Motor neuron (in vitro differentiated cells): ENCODE measurements around the gene RUFY1. TPM values are rescaled to one million over a fixed set of nuclear protein-coding genes. Genes with fewer than 3 reads are reported as not detected.

Experiments used
- ATAC-seq, 8 experiments: fragments of 200-7000 bp; cut with Tn5 transposase; replicated peaks in 6 of 8; 2 replicates each; pipeline ENCODE4 v1.8.0; 2021; ENCODE audit warnings: mild to moderate bottlenecking in 8 of 8, moderate library complexity in 8 of 8
- H3K27ac ChIP-seq, 2 donors: fragments of 250-450 bp; sonication (Bioruptor Pico); 2 replicates each; pipeline ENCODE4 v1.9.0; 2021; ENCODE audit warnings: antibody characterized with exemption in 2 of 2, mild to moderate bottlenecking in 2 of 2, moderate library complexity in 1 of 2
- H3K4me1 ChIP-seq, 2 donors: fragments of 250-450 bp; sonication (Bioruptor Pico); replicated peaks in 1 of 2; 2 replicates each; pipeline ENCODE4 v1.6.1; 2021; ENCODE audit warnings: antibody characterized with exemption in 2 of 2, mild to moderate bottlenecking in 2 of 2, moderate library complexity in 1 of 2
- H3K4me3 ChIP-seq, 5 donors: fragments of 250-450 bp; sonication (Bioruptor Pico); 2 replicates each; pipeline ENCODE4 v1.9.0; 2021; ENCODE audit warnings: antibody characterized with exemption in 5 of 5, mild to moderate bottlenecking in 5 of 5, moderate library complexity in 4 of 5
- WGBS, 10 experiments: fragments of 450-650 bp; shearing (Covaris generic); methylation state at CpG; one replicate each; pipeline ENCODE4 v1.0.0; 2022; 5-methylcytosine and 5-hydroxymethylcytosine counted together
- in situ Hi-C, 9 experiments: fragments of 400-800 bp; cut with MboI; loops; one replicate each; pipeline ENCODE4 v1.15.0; 2021; ENCODE audit warnings: low sequenced_read_pairs in 9 of 9, low pct_unique_long_range_greater_than_20kb in 2 of 9; ENCODE audit not compliant: unreplicated experiment in 9 of 9
- total RNA-seq, 8 experiments: library from RNA; unstranded; fragments of 300-600 nt; gene quantifications; 2 replicates each; pipeline versions ENCODE4 v1.2.3 to v1.2.4, GENCODE V29; 2022

The RUFY1 gene
- total RNA-seq, 8 experiments from 2014 or later: 19.2 to 59.7 (median 30.5) TPM

GRCh38 chr5:179599566-179599965 is 49.2 kb downstream of the RUFY1 start:
- H3K4me1 ChIP-seq: no peaks in the 10 kb centered on the region
- 80 to 93% (median 85%) methylated on average over 3 to 5 of the region's 16 CpGs; no CpG with 5 or more reads in 6 of the 10 experiments for WGBS, 10 experiments
- no peak for ATAC-seq
- in situ Hi-C loops: no loop called here
- H3K4me3 ChIP-seq: no peak overlapping the region
- no peak overlapping the region for H3K27ac ChIP-seq

DNA sequence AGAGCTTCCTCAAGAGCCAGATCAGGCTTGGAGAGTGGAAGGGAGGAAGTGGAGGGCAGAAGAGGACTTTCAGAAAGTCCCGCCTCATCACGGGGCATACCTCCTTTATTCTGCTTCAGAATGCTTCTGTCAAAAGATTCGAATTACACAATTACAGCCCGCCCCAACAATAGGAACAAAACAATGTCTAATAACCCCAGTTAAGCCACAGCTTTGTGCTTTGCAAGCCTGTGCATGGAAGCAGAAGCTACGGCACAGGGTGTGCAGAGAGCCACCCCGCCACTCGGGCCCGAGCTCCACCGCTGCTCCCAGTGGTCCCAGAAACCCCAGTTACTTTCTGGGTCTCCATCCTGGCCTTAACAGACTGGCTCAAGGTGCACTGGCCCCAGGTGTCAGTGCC is 49.6 kb downstream of the RUFY1 start:
- ATAC-seq: no peak
- no peak overlapping the region for H3K27ac ChIP-seq
- 55 to 100% (median 84%) methylated on average over 2 to 4 of the region's 9 CpGs; no CpG with 5 or more reads in 3 of the 10 experiments for whole genome bisulfite sequencing, 10 experiments
- no peaks in the 10 kb centered on the region for H3K4me1 ChIP-seq
- H3K4me3 ChIP-seq: no peak overlapping the region
- in situ Hi-C loops: no loop called here

DNA sequence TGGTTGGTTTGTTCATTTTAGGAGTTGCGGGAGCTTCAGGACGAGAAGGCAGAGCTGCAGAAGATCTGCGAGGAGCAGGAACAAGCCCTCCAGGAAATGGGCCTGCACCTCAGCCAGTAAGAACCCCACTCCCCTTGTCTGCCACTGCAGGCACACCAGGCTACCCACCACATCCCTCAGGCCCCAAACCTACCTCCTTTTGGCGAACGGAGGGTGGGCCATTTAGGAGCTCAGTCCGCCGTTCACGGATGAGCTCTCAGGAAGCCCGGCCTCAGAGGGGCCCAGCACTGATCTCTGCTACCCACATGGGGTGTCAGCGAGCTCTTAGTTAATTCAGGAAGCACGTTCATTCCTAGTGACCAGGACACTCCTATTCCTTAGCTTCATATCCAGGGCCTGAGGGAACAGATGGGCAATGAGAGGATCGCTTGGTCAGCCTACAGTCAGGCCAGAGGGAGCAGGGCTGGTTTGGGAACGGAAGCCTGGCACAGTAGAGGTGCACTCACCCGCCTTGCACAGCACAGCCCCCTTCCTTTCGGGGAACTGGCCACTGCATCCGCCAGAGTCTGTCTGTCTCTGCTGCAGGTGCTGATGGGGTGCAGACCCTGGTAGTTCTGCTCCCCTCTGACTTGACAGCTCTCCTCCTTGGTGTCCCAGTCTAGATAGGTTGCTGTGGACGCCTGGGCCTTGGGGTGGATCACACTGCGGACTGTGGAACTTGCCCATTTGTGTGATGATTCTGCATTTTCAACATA is 51.7 kb downstream of the RUFY1 start:
- Histone ChIP-seq H3K4me1 (no peaks in the 10 kb centered on the region), H3K4me3 (no peak overlapping the region), H3K27ac (no peak overlapping the region)
- in situ Hi-C loops: no loop called here
- WGBS, 10 experiments: 75 to 100% (median 95%) methylated on average over 1 to 7 of the region's 18 CpGs; no CpG with 5 or more reads in 3 of the 10 experiments
- ATAC-seq: no peak

DNA sequence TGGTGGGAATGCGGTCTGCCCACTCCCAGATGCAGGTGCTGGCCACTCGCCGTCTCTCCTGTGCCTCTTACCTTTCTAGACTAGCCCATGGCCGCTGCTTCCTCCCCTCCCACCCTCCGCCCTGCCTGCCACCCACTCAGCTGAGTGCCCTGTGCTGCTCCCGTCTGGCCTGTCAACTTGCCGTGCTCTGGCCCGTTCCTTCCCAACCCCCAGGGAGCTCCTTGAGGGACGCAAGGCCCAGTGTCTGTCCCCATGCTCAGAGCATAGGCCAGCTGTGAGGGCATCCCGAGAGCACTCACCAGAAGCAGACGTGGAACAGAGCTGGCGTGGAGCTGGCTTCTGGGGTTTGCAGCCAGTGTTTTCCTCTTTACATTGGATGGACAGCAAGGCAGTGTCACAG is 53.0 kb downstream of the RUFY1 start:
- 80% methylated on average over 1 of the region's 12 CpGs; no CpG with 5 or more reads in 9 of the 10 experiments for WGBS, 10 experiments
- H3K27ac ChIP-seq: no peak overlapping the region
- in situ Hi-C loops: no loop called here
- no peak overlapping the region for H3K4me3 ChIP-seq
- no peaks in the 10 kb centered on the region for H3K4me1 ChIP-seq
- ATAC-seq: no peak

DNA sequence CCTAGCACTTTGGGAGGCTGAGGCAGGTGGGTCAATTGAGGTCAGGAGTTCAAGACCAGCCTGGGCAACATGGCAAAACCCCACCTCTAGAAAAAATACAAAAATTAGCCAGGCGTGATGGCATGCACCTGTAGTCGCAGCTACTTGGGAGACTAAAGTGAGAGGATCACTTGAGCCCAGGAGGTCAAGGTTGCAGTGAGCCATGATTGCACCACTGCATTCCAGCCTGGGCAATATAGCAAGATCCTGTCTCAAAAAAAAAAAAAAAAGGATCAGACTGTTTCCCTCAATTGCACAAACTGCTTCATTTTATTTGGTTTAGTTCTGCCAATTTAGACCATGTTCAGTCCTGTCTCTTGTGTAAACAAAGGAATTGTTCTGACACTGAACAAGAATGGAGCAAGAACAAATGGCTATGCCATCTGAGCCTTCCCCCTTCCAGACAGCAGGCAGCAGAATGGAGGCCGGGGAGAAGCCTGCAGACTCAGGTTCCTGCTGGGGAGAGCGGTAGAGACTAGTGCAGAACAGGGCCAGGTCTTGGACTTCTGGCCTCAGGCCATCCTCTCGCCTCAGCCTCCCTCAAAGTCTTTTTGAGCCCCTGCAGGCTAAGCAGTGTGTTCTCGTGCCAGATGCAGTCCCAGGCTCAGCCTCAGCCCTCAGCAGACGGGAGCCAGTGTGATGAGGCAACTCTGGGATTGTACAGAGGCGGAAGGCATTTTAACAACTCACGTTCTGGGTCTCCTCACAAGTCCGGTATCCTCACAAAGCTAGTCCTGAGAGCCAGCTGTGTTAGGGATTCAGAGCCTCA is 54.9 kb downstream of the RUFY1 start:
- H3K27ac ChIP-seq: no peak overlapping the region
- ATAC-seq: no peak
- H3K4me1 ChIP-seq: no peaks in the 10 kb centered on the region

GRCh38 chr5:179606071-179606909 is 55.9 kb downstream of the RUFY1 start:
- no peaks in the 10 kb centered on the region for H3K4me1 ChIP-seq

More for the DNA sequence above, 54.9 kb downstream of the RUFY1 start:
- in situ Hi-C loops: no loop called here
- WGBS, 10 experiments: 37 to 96% (median 81%) methylated on average over 2 to 8 of the region's 10 CpGs; no CpG with 5 or more reads in 4 of the 10 experiments
- no peak overlapping the region for H3K4me3 ChIP-seq

DNA sequence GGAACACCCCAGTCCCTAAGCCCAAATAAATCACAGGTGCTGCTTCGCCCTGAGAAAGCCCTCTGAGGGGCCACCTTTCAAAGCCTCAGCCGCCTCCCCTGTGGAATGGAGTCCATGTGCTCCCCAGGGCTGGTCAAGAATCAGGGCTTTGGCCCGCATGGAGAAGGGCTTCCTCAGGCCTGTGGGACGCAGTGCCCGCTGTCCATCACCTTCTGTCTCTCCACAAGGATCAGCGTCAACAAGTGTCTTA is 56.5 kb downstream of the RUFY1 start:
- no peaks in the 10 kb centered on the region for H3K4me1 ChIP-seq
- H3K27ac ChIP-seq: no peak overlapping the region
- no peak overlapping the region for H3K4me3 ChIP-seq
- in situ Hi-C loops: no loop called here
- 80% methylated on average over 1 of the region's 6 CpGs; no CpG with 5 or more reads in 9 of the 10 experiments for WGBS, 10 experiments
- peak in 4 of 8 experiments; percentile 1 to 2 (median 1) for ATAC-seq

More at GRCh38 chr5:179606071-179606909, 55.9 kb downstream of the RUFY1 start:
- peak in 1 of 8 experiments; percentile 1 for ATAC-seq
- WGBS, 10 experiments: 67 to 100% (median 90%) methylated on average over 1 to 10 of the region's 21 CpGs; no CpG with 5 or more reads in 3 of the 10 experiments
- H3K27ac ChIP-seq: no peak overlapping the region
- in situ Hi-C loops: no loop called here
- H3K4me3 ChIP-seq: no peak overlapping the region

DNA sequence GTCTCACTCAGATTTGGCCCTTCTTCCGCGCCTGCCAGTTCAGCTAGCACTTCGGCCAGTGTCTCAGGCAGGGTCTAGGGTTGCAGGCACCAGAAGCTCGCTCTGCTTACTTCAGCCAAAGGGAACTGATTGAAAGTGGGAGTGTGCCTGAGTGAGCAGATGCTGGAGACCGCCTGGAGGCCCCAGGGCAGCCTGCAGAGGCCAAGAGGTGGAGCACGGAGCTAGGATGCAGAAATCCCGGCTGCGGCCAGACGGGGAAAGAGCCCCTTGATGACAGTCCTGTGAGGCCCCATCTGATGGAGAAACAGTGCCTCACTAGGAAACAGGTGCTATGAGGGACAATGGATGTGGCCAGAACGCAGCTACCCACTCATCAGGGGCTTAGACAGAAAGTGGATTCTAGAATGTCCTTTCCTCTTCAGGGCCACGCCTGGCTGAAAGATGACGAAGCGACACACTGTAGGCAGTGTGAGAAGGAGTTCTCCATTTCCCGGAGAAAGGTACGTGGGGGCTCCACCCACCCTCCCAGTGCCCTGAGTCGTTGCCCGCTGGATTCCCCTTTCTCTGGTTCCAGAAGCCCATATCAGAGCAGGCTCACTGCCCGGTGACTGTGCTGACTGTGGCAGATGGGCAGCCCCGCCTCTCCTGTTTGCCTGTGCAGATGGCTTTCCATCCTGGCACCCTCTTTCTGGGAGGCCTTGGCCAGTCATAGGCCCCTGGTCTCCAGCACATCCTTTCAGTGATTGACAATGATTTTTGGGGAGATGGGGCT is 57.0 kb downstream of the RUFY1 start:
- Histone ChIP-seq H3K27ac (peak overlapping the region in 1 of 2 donors; percentile 7), H3K4me1 (no peaks in the 10 kb centered on the region), H3K4me3 (no peak overlapping the region)
- WGBS, 10 experiments: 60 to 100% (median 80%) methylated on average over 1 to 11 of the region's 19 CpGs; no CpG with 5 or more reads in 4 of the 10 experiments
- in situ Hi-C loops: no loop called here
- peak in 7 of 8 experiments; percentile 7 to 33 (median 16) for ATAC-seq

DNA sequence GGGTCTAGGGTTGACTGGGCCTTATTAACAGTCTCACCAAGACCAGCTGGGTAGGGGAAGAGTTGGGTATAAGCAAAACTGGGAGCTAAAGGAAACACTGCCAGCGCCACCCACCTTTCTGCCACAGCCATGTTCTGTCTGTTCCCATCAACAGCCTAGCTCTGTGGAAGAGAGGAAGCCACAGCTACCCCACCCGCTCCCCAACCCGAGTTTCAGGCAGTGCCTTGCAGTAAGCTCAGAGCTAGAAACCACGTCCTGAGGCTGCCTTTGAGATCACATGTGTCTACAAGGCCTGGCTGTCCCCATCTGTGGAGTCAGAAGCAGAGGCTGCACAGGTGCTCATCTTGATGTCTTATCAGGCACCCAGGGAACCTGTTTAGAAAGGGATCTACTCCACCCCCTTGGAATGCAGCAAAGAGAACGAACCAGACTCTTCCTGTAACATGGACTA is 57.8 kb downstream of the RUFY1 start:
- no peaks in the 10 kb centered on the region for H3K4me1 ChIP-seq
- no peak overlapping the region for H3K4me3 ChIP-seq
- in situ Hi-C loops: no loop called here
- ATAC-seq: peak in 3 of 8 experiments; percentile 4 to 21 (median 11)
- H3K27ac ChIP-seq: no peak overlapping the region
- WGBS, 10 experiments: 67 to 100% (median 80%) methylated on average over 1 to 2 of the region's 5 CpGs; no CpG with 5 or more reads in 5 of the 10 experiments

- no peak overlapping the region for H3K27ac ChIP-seq
- in situ Hi-C loops: no loop called here
- H3K4me1 ChIP-seq: no peaks in the 10 kb centered on the region
- ATAC-seq: no peak
- H3K4me3 ChIP-seq: no peak overlapping the region
- WGBS, 10 experiments: 50 to 95% (median 89%) methylated on average over 2 to 8 of the region's 8 CpGs; no CpG with 5 or more reads in 7 of the 10 experiments
Observed at GRCh38 chr5:179609834-179610108, 59.4 kb downstream of the RUFY1 start.

DNA sequence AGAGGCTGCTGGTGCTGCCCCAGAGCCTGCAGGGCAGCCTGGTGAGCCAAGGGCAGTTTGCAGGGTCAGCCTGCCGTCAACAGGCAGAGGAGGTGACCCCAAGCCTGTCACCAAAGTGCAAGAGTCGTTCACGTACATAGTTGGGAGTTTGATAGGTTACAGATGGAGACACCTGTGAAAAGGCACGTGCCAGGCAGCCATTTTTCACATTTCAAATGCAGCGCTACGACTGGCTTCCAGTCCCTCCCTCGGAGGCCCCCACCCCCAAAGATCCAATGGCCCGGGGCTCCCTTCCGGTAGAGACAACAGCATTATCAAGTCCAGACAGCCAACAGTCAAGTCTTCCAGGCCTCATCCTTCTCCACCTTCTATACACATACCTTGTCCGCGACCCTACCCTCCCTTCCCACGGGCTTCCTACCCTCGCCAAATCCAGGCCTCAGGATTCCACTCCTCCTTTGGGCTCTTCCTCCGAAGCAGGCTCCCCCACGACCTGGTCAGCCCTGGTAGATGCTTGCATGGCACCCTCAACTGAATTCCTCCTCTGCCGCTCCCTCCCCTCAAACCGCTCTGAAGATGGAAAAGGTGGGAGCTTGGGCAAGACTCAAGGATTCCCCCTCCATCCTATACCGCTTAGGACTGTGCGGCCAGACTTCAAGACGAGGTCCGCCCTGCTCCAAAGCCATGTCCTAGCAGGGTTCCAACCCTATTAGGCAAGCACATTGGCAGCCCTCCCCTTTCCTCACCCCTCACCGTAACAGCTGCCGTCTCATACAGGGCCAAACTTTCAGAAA is 60.0 kb downstream of the RUFY1 start:
- WGBS, 10 experiments: 69 to 100% (median 89%) methylated on average over 2 to 11 of the region's 23 CpGs; no CpG with 5 or more reads in 1 of the 10 experiments
- Histone ChIP-seq H3K27ac (no peak overlapping the region), H3K4me1 (no peaks in the 10 kb centered on the region), H3K4me3 (no peak overlapping the region)
- in situ Hi-C loops: no loop called here
- ATAC-seq: peak in 6 of 8 experiments; percentile 1 to 21 (median 10)

DNA sequence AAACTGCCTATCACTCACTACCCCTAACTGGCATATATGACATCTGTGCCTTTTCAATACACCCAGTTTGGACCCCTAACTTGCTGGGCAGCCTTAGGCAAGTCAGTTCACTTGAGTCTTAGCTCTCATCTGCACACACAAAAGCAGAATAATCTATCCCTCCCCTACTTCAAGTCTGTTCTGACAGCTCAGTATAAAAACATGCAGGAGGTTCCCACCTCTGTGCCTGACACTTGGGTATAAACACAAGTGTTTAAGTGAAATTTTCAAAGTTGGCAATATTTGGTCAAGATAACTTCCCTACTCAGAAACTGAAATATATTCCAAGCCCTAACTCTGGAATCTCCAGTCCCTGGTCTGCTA is 60.5 kb downstream of the RUFY1 start:
- in situ Hi-C loops: no loop called here
- no peak for ATAC-seq

More for the DNA sequence above, 60.5 kb downstream of the RUFY1 start:
- no peaks in the 10 kb centered on the region for H3K4me1 ChIP-seq
- H3K4me3 ChIP-seq: no peak overlapping the region
- no peak overlapping the region for H3K27ac ChIP-seq
